Neural progenitor cell (in vitro differentiated cells): ENCODE measurements around the gene C1orf56. TPM values are rescaled to one million over a fixed set of nuclear protein-coding genes. Genes with fewer than 3 reads are reported as not detected.

Experiments
- DNase-seq: peaks from one replicate; pipeline ENCODE4 v3.0.0-alpha.2; 2016; ENCODE audit warnings: low spot score
- H2AFZ ChIP-seq: fragments of 200-600 bp; sonication (generic); replicated peaks from 2 replicates; pipeline ENCODE4 v1.6.1; 2016; ENCODE audit warnings: antibody characterized with exemption
- H3F3A ChIP-seq: fragments of 200-600 bp; sonication (generic); 2 replicates; pipeline ENCODE4 v1.6.1; 2016; ENCODE audit warnings: antibody characterized with exemption, low read depth
- H3K27ac ChIP-seq: fragments of 200-600 bp; sonication (generic); 2 replicates; pipeline ENCODE4 v1.5.1; 2016; ENCODE audit warnings: mild to moderate bottlenecking
- H3K27me3 ChIP-seq: fragments of 200-600 bp; sonication (generic); 2 replicates; pipeline ENCODE4 v1.6.1; 2016; ENCODE audit warnings: mild to moderate bottlenecking, moderate library complexity
- H3K36me3 ChIP-seq: fragments of 200-600 bp; sonication (generic); 2 replicates; pipeline ENCODE4 v1.5.1; 2016
- H3K4me1 ChIP-seq: fragments of 200-600 bp; sonication (generic); 2 replicates; pipeline ENCODE4 v1.6.1; 2016; ENCODE audit warnings: mixed run types
- H3K4me2 ChIP-seq: fragments of 200-600 bp; sonication (generic); 2 replicates; pipeline ENCODE4 v1.6.1; 2016
- H3K4me3 ChIP-seq: fragments of 200-600 bp; sonication (generic); 2 replicates; pipeline ENCODE4 v1.5.1; 2016
- H3K79me2 ChIP-seq: fragments of 200-600 bp; sonication (generic); 2 replicates; pipeline ENCODE4 v1.6.1; 2016; ENCODE audit warnings: low read depth
- H3K9ac ChIP-seq: fragments of 200-600 bp; sonication (generic); 2 replicates; pipeline ENCODE4 v1.6.1; 2016
- H3K9me3 ChIP-seq: fragments of 200-600 bp; sonication (generic); 2 replicates; pipeline ENCODE4 v1.5.1; 2016; ENCODE audit warnings: low read depth
- H4K20me1 ChIP-seq: fragments of 200-600 bp; sonication (generic); 2 replicates; pipeline ENCODE4 v1.6.1; 2016; ENCODE audit warnings: low read depth
- H3K27ac Mint-ChIP-seq: 3 replicates; pipeline ENCODE4 v1.8.0; 2021; ENCODE audit warnings: mixed read lengths
- H3K27me3 Mint-ChIP-seq: 2 replicates; pipeline ENCODE4 v1.8.0; 2022; ENCODE audit warnings: low read depth, mild to moderate bottlenecking, inconsistent platforms, moderate library complexity, mixed read lengths; ENCODE audit not compliant: insufficient read depth
- H3K36me3 Mint-ChIP-seq: 3 replicates; pipeline ENCODE4 v1.8.0; 2021; ENCODE audit warnings: mixed read lengths
- H3K4me1 Mint-ChIP-seq: 3 replicates; pipeline ENCODE4 v1.8.0; 2021; ENCODE audit warnings: mixed read lengths
- H3K4me3 Mint-ChIP-seq: 3 replicates; pipeline ENCODE4 v1.8.0; 2021; ENCODE audit warnings: mild to moderate bottlenecking, moderate library complexity, mixed read lengths
- H3K9me3 Mint-ChIP-seq: 3 replicates; pipeline ENCODE4 v1.8.0; 2020; ENCODE audit warnings: mixed read lengths
- EZH2 ChIP-seq: fragments of 200-600 bp; sonication (generic); IDR thresholded peaks from 2 replicates; pipeline ENCODE4 v1.6.1; 2017; ENCODE audit warnings: antibody characterized with exemption, mild to moderate bottlenecking, moderate library complexity
- EZH2phosphoT487 ChIP-seq: fragments of 200-600 bp; sonication (generic); IDR thresholded peaks from 2 replicates; pipeline ENCODE4 v1.6.1; 2017; ENCODE audit warnings: antibody characterized with exemption
- total RNA-seq: library from RNA; depleted of rRNA; stranded (reverse); fragments of >200 nt; gene quantifications from 2 replicates; pipeline ENCODE4 v1.2.3, GENCODE V29; 2015; ENCODE audit warnings: low replicate concordance
- TF ChIP-seq, protein P1 (sequence below): fragments of 200-600 bp; sonication (generic); IDR thresholded peaks from 2 replicates; pipeline ENCODE4 v1.5.1; 2017; ENCODE audit warnings: antibody characterized with exemption, mild to moderate bottlenecking

Gene C1orf56
- total RNA-seq, 1 donor from 2014 or later, result 2.9 TPM

DNA sequence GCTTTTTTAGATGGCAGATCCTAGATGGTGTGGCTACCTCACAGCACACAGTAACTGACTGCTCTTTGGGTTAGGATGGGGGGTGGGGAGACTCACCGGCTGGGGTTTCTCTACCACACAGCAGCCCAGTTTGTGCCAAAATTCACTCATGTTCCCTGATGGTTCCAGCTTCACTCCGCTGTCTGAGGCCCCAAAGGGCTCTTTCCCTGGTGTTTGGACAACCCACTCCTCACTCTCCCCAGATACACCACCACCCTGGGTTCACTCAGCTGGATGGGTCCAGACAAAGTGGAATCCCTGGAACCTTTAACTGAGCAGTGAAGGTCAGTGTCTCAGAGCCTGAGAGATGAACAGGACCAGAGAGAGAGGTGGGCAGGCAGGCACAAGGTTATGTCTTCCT, 8.0 kb downstream of the C1orf56 start:
- no peak overlapping the region for H3K27ac Mint-ChIP-seq
- Histone ChIP-seq H3F3A (peaks cover 26% of the 10 kb centered on the region), H3K27me3 (no peaks in the 10 kb centered on the region), H3K27ac (no peak overlapping the region), H3K79me2 (peaks cover 49% of the 10 kb centered on the region), H3K4me2 (no peak overlapping the region), H3K9me3 (no peaks in the 10 kb centered on the region), H3K36me3 (no peaks in the 10 kb centered on the region), H4K20me1 (peaks cover 23% of the 10 kb centered on the region), H2AFZ (no peak overlapping the region), H3K4me1 (peaks cover 7% of the 10 kb centered on the region), H3K4me3 (no peak overlapping the region), H3K9ac (no peak overlapping the region)
- no peak for DNase-seq
- TF ChIP-seq EZH2 (no peak), EZH2phosphoT487 (no peak)
- TF ChIP-seq, protein P1, sequence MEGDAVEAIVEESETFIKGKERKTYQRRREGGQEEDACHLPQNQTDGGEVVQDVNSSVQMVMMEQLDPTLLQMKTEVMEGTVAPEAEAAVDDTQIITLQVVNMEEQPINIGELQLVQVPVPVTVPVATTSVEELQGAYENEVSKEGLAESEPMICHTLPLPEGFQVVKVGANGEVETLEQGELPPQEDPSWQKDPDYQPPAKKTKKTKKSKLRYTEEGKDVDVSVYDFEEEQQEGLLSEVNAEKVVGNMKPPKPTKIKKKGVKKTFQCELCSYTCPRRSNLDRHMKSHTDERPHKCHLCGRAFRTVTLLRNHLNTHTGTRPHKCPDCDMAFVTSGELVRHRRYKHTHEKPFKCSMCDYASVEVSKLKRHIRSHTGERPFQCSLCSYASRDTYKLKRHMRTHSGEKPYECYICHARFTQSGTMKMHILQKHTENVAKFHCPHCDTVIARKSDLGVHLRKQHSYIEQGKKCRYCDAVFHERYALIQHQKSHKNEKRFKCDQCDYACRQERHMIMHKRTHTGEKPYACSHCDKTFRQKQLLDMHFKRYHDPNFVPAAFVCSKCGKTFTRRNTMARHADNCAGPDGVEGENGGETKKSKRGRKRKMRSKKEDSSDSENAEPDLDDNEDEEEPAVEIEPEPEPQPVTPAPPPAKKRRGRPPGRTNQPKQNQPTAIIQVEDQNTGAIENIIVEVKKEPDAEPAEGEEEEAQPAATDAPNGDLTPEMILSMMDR, result no peak
- peaks cover 20% of the 10 kb centered on the region for H3K4me1 Mint-ChIP-seq
- H3K36me3 Mint-ChIP-seq, result peaks cover 33% of the 10 kb centered on the region
- peak overlapping the region; percentile 62 for H3K4me3 Mint-ChIP-seq
- H3K27me3 Mint-ChIP-seq, result peaks cover 14% of the 10 kb centered on the region
- H3K9me3 Mint-ChIP-seq, result no peaks in the 10 kb centered on the region

DNA sequence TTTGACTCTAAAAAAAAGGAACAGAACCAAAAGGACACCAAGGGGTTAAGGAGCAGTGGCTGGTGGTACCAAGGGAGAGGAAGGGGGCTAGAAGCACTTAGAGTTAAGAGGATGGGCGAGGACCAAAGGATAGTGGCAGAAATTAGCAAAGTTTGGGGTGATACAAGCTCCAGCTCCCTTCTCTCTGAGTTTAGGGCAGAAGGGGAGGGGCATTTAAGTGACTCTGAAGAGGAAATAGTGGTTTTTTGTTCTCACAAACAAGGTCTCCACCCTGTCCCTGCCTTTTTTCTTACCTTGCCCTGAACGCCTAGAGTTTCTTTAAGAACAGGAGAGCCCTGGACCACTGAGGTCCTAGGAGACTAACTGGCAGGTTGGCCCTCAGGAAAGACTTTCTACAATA, 8.6 kb downstream of the C1orf56 start:
- Mint-ChIP-seq H3K36me3 (peaks cover 33% of the 10 kb centered on the region), H3K4me3 (peak overlapping the region; percentile 62), H3K27ac (no peak overlapping the region), H3K27me3 (peaks cover 14% of the 10 kb centered on the region), H3K4me1 (peaks cover 20% of the 10 kb centered on the region), H3K9me3 (no peaks in the 10 kb centered on the region)
- Histone ChIP-seq H3K4me3 (no peak overlapping the region), H2AFZ (no peak overlapping the region), H3K79me2 (peaks cover 54% of the 10 kb centered on the region), H3F3A (peaks cover 27% of the 10 kb centered on the region), H3K36me3 (no peaks in the 10 kb centered on the region), H3K27me3 (no peaks in the 10 kb centered on the region), H4K20me1 (peaks cover 23% of the 10 kb centered on the region), H3K4me1 (peaks cover 7% of the 10 kb centered on the region), H3K27ac (no peak overlapping the region), H3K9me3 (no peaks in the 10 kb centered on the region), H3K9ac (peak overlapping the region; percentile 4), H3K4me2 (no peak overlapping the region)
- DNase-seq, result no peak
- TF ChIP-seq EZH2 (no peak), EZH2phosphoT487 (no peak)
- TF ChIP-seq, protein P1, result no peak

DNA sequence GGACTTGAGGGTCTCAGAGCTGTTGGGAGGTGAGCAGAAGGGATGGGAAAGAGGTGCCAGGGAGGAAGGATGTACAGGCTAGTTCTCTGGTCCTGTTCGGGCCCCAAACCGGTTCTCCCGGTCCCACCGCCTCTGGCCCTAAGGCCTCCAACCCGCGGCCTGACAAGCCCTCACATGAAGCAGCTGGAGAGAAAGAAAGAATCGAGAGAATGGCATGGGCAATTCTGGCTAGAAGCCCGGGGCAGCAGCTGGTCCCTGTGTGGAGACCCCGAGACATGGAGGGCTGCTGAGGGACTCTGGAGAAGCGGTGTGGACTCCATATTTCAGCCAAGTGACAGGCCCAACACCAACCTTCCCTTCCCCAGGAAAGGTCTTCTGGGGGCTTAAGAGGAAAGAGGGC, 11.1 kb downstream of the C1orf56 start:
- H3K36me3 ChIP-seq, result no peaks in the 10 kb centered on the region
- H3K4me2 ChIP-seq, result peak overlapping the region; percentile 90
- H3F3A ChIP-seq, result peaks cover 21% of the 10 kb centered on the region
- TF ChIP-seq EZH2phosphoT487 (no peak), EZH2 (no peak)
- TF ChIP-seq, protein P1, result no peak
- H4K20me1 ChIP-seq, result peaks cover 23% of the 10 kb centered on the region
- H3K27ac ChIP-seq, result peak overlapping the region; percentile 69
- peaks cover 11% of the 10 kb centered on the region for H3K27me3 Mint-ChIP-seq
- no peaks in the 10 kb centered on the region for H3K27me3 ChIP-seq
- peaks cover 17% of the 10 kb centered on the region for H3K4me1 ChIP-seq
- H3K9me3 Mint-ChIP-seq, result no peaks in the 10 kb centered on the region
- H3K4me3 ChIP-seq, result peak overlapping the region; percentile 89
- H3K27ac Mint-ChIP-seq, result peak overlapping the region; percentile 78
- H3K36me3 Mint-ChIP-seq, result peaks cover 35% of the 10 kb centered on the region
- no peaks in the 10 kb centered on the region for H3K9me3 ChIP-seq
- no peak overlapping the region for H2AFZ ChIP-seq
- peaks cover 80% of the 10 kb centered on the region for H3K79me2 ChIP-seq
- H3K4me3 Mint-ChIP-seq, result peak overlapping the region; percentile 93
- peaks cover 35% of the 10 kb centered on the region for H3K4me1 Mint-ChIP-seq
- peak overlapping the region; percentile 75 for H3K9ac ChIP-seq
- DNase-seq, result peak; percentile 46
